ENCODE results near the gene AIG1.

The AIG1 gene

DNA sequence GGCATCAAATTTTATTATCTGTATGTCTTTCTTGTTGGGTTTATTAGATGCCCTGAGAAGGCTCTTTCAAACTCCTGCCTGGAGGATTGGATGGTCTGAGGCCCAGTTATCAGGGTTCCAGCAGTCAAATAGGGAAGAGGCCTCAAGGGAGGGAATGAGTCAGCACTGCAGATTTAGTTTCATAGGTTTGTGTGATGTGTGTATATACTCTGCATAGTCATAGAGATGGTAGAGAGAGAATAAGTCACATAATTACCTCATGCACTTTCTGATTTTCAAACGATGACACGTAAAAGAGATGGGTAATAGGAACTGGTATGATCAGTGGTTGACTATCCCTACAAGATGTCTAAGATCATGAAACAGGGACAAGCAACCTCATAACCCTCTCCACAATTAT lies 307.7 kb downstream of the AIG1 start:
- H2AFZ ChIP-seq (ENCODE audit: low read length): no peak overlapping the region
- no peak overlapping the region for H3K27ac ChIP-seq (ENCODE audit: low read length)
- H3K9me3 ChIP-seq (replicated peaks; ENCODE audit: insufficient read depth, low read length): no peaks in the 10 kb centered on the region
- H3K9ac ChIP-seq (ENCODE audit: low read length): no peak overlapping the region
- H3K36me3 ChIP-seq (replicated peaks; ENCODE audit: insufficient read depth, low read length): no peaks in the 10 kb centered on the region
- H3K4me2 ChIP-seq (ENCODE audit: low read depth, low read length): no peak overlapping the region
- no peaks in the 10 kb centered on the region for H3K79me2 ChIP-seq (ENCODE audit: low read length)
- H3K4me3 ChIP-seq (ENCODE audit: low read length): no peak overlapping the region
- no peak for DNase-seq
- H4K20me1 ChIP-seq (ENCODE audit: insufficient read depth, low read length): no peaks in the 10 kb centered on the region
- H3K9me2 ChIP-seq (replicated peaks; ENCODE audit: insufficient read depth, low read length): no peaks in the 10 kb centered on the region
- no peaks in the 10 kb centered on the region for H3K27me3 ChIP-seq (replicated peaks; ENCODE audit: insufficient read depth, low read length)
- TF ChIP-seq, protein P1, sequence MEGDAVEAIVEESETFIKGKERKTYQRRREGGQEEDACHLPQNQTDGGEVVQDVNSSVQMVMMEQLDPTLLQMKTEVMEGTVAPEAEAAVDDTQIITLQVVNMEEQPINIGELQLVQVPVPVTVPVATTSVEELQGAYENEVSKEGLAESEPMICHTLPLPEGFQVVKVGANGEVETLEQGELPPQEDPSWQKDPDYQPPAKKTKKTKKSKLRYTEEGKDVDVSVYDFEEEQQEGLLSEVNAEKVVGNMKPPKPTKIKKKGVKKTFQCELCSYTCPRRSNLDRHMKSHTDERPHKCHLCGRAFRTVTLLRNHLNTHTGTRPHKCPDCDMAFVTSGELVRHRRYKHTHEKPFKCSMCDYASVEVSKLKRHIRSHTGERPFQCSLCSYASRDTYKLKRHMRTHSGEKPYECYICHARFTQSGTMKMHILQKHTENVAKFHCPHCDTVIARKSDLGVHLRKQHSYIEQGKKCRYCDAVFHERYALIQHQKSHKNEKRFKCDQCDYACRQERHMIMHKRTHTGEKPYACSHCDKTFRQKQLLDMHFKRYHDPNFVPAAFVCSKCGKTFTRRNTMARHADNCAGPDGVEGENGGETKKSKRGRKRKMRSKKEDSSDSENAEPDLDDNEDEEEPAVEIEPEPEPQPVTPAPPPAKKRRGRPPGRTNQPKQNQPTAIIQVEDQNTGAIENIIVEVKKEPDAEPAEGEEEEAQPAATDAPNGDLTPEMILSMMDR (IDR thresholded peaks at IDR 0.05; ENCODE audit: low read length): no peak
- TF ChIP-seq EZH2phosphoT487 (IDR thresholded peaks at IDR 0.05; ENCODE audit: low read length): no peak
- no peak for TF ChIP-seq EZH2 (optimal IDR thresholded peaks at IDR 0.05; ENCODE audit: low read depth, low read length)
- no peaks in the 10 kb centered on the region for H3K4me1 ChIP-seq (ENCODE audit: low read length)
- H3F3A ChIP-seq (ENCODE audit: insufficient read depth, low read length): no peaks in the 10 kb centered on the region

- Histone ChIP-seq H3K79me2 (ENCODE audit: low read length) (no peaks in the 10 kb centered on the region), H3K4me2 (ENCODE audit: low read depth, low read length) (no peak overlapping the region), H3K27ac (ENCODE audit: low read length) (no peak overlapping the region), H3K36me3 (replicated peaks; ENCODE audit: insufficient read depth, low read length) (no peaks in the 10 kb centered on the region), H3K9ac (ENCODE audit: low read length) (no peak overlapping the region), H3K9me3 (replicated peaks; ENCODE audit: insufficient read depth, low read length) (no peaks in the 10 kb centered on the region), H3K9me2 (replicated peaks; ENCODE audit: insufficient read depth, low read length) (no peaks in the 10 kb centered on the region), H3K4me3 (ENCODE audit: low read length) (no peak overlapping the region), H4K20me1 (ENCODE audit: insufficient read depth, low read length) (no peaks in the 10 kb centered on the region), H3K27me3 (replicated peaks; ENCODE audit: insufficient read depth, low read length) (no peaks in the 10 kb centered on the region), H3K4me1 (ENCODE audit: low read length) (peaks cover 4% of the 10 kb centered on the region; the same call in 1 of the 2 replicates), H2AFZ (ENCODE audit: low read length) (no peak overlapping the region), H3F3A (ENCODE audit: insufficient read depth, low read length) (no peaks in the 10 kb centered on the region)
- no peak for TF ChIP-seq EZH2phosphoT487 (IDR thresholded peaks at IDR 0.05; ENCODE audit: low read length)
- TF ChIP-seq, protein P1 (IDR thresholded peaks at IDR 0.05; ENCODE audit: low read length): no peak
- TF ChIP-seq EZH2 (optimal IDR thresholded peaks at IDR 0.05; ENCODE audit: low read depth, low read length): no peak
- no peak for DNase-seq
These were observed 309.3 kb downstream of the AIG1 start for GRCh38 chr6:143369971-143370370.

GRCh38 chr6:143370812-143371370 lies 310.2 kb downstream of the AIG1 start:
- no peaks in the 10 kb centered on the region for H3K27me3 ChIP-seq (replicated peaks; ENCODE audit: insufficient read depth, low read length)
- H3K27ac ChIP-seq (ENCODE audit: low read length): no peak overlapping the region
- H3K4me2 ChIP-seq (ENCODE audit: low read depth, low read length): no peak overlapping the region
- no peaks in the 10 kb centered on the region for H3K9me2 ChIP-seq (replicated peaks; ENCODE audit: insufficient read depth, low read length)
- H3K79me2 ChIP-seq (ENCODE audit: low read length): no peaks in the 10 kb centered on the region
- H3F3A ChIP-seq (ENCODE audit: insufficient read depth, low read length): no peaks in the 10 kb centered on the region
- DNase-seq: no peak
- H4K20me1 ChIP-seq (ENCODE audit: insufficient read depth, low read length): no peaks in the 10 kb centered on the region
- no peak overlapping the region for H2AFZ ChIP-seq (ENCODE audit: low read length)
- peaks cover 4% of the 10 kb centered on the region; the same call in 1 of the 2 replicates for H3K4me1 ChIP-seq (ENCODE audit: low read length)
- TF ChIP-seq EZH2 (optimal IDR thresholded peaks at IDR 0.05; ENCODE audit: low read depth, low read length) (no peak), EZH2phosphoT487 (IDR thresholded peaks at IDR 0.05; ENCODE audit: low read length) (no peak)
- TF ChIP-seq, protein P1 (IDR thresholded peaks at IDR 0.05; ENCODE audit: low read length): no peak
- no peaks in the 10 kb centered on the region for H3K9me3 ChIP-seq (replicated peaks; ENCODE audit: insufficient read depth, low read length)
- no peak overlapping the region for H3K9ac ChIP-seq (ENCODE audit: low read length)
- no peak overlapping the region for H3K4me3 ChIP-seq (ENCODE audit: low read length)
- H3K36me3 ChIP-seq (replicated peaks; ENCODE audit: insufficient read depth, low read length): no peaks in the 10 kb centered on the region

Measured in MM.1S (cell line).